H1 (cell line): ENCODE results near the gene TRIM47. TPM values are rescaled to one million over a fixed set of nuclear protein-coding genes. Genes with fewer than 3 reads are reported as not detected.

ENCODE experiments used
- BRCA1 ChIP-seq: IDR thresholded peaks from 2 replicates; pipeline ENCODE4 v1.6.1; 2012; ENCODE audit warnings: low read depth, low read length, improper control_type of control experiment
- CHD2 ChIP-seq: IDR thresholded peaks from 2 replicates; pipeline ENCODE4 v1.6.1; 2012; ENCODE audit warnings: low read length, improper control_type of control experiment
- EGR1 ChIP-seq: IDR thresholded peaks from 2 replicates; pipeline ENCODE4 v1.6.1; 2011; ENCODE audit warnings: low read depth, low read length, borderline replicate concordance
- JUND ChIP-seq: IDR thresholded peaks from 2 replicates; pipeline ENCODE4 v1.6.1; 2011; ENCODE audit warnings: mild to moderate bottlenecking, improper control_type of control experiment, low read length
- KDM4A ChIP-seq: IDR thresholded peaks from one replicate; pipeline ENCODE4 v1.7.1; 2012; ENCODE audit warnings: low read depth, mild to moderate bottlenecking, moderate library complexity, low read length, inconsistent platforms; ENCODE audit not compliant: severe bottlenecking
- NRF1 ChIP-seq: IDR thresholded peaks from 2 replicates; pipeline ENCODE4 v1.6.1; 2011; ENCODE audit warnings: mild to moderate bottlenecking, low read depth, low read length, improper control_type of control experiment
- PHF8 ChIP-seq: fragments of 200-600 bp; sonication (generic); conservative IDR thresholded peaks from 2 replicates; pipeline ENCODE4 v1.7.1; 2012; ENCODE audit warnings: low read depth, mild to moderate bottlenecking, inconsistent platforms, low read length, moderate library complexity
- SP2 ChIP-seq: IDR thresholded peaks from 2 replicates; pipeline ENCODE4 v1.6.1; 2012; ENCODE audit warnings: mild to moderate bottlenecking, low read length, inconsistent platforms
- SP4 ChIP-seq: IDR thresholded peaks from 2 replicates; pipeline ENCODE4 v1.6.1; 2012; ENCODE audit warnings: low read length, inconsistent platforms
- TCF12 ChIP-seq: IDR thresholded peaks from 2 replicates; pipeline ENCODE4 v1.6.1; 2011; ENCODE audit warnings: low read depth, mild to moderate bottlenecking, low read length
- polyA plus RNA-seq, 7 experiments: library from polyadenylated mRNA; depleted of rRNA in 3 of 7; stranded (reverse) in 5 of 7; unstranded in 2 of 7; fragments of >200 nt in 5 of 7; fragments of 200-250 nt in 2 of 7; gene quantifications; 1 replicate in 5 of 7; 2 replicates in 1 of 7; 4 replicates in 1 of 7; pipeline versions ENCODE4 v1.2.1 to v1.2.3, GENCODE V29; 2011 to 2013; ENCODE audit warnings: missing spikeins in 2 of 7, mixed read lengths in 2 of 7
- total RNA-seq: library from RNA; stranded (reverse); fragmentation: NEBNext Ultra II Directional; extraction: Animal tissue kit (Norgen Biotek cat#: 25700); gene quantifications from 2 replicates; pipeline ENCODE4 v1.2.1, GENCODE V29; 2021
- TF ChIP-seq, protein P1 (sequence below): fragments of 300-600 bp; sonication (generic); IDR thresholded peaks from 2 replicates; pipeline ENCODE4 v1.7.1; 2012; ENCODE audit warnings: low read length, moderate library complexity, mild to moderate bottlenecking, inconsistent platforms; ENCODE audit not compliant: insufficient replicate concordance

The TRIM47 gene
- total and polyA plus RNA-seq, 2 of the 8 experiments (the other 6 are each of a cell fraction or from before 2014, with no cell fraction given): 6.3 to 6.4 TPM

DNA sequence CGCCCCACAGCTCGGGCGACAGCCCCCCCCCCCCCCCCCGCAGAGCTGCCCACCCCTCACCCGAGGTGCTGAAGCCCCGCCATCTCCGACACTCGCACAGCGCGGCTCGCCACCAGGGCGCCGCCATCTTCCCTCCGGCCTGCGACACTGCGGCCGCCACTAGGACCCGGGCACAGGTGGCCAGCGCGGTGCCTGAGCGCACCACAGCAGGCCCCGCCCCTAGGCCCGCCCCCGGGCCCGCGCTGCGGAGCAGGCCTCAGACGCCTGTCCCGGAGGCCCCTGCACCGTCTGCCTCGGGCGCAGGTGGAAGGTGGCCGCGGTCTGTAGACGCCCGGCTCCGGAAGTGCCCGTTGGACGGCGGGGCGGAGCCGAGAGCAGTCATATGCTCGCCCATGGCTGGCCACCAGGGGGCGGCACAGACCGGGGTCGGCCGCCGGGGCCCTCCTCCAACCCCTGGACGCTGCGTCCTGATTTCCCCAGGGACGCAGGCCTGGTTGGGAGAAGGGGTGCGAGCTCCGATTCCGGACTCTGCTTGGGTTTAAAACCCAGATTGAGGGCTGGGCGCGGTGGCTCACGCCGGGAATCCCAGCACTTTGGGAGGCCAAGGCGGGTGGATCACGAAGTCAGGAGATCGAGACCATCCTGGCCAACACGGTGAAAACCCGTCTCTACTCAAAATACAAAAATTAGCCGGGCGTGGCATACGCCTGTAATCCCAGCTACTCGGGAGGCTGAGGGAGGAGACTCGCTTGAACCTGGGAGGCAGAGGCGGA lies 26.6 kb upstream of the TRIM47 start, which contains the start of gene MRPL38 (continued):
- TF ChIP-seq NRF1: no peak
- TF ChIP-seq CHD2: no peak
- no peak for TF ChIP-seq TCF12
- peak; percentile 12 for TF ChIP-seq PHF8
- TF ChIP-seq JUND: 0 out of 2 replicates have a peak, but pooled peaks have one; percentile 9
- TF ChIP-seq BRCA1: no peak
- no peak for TF ChIP-seq SP2
- peak; percentile 97 for TF ChIP-seq SP4
- TF ChIP-seq KDM4A: no peak
- TF ChIP-seq, protein P1, sequence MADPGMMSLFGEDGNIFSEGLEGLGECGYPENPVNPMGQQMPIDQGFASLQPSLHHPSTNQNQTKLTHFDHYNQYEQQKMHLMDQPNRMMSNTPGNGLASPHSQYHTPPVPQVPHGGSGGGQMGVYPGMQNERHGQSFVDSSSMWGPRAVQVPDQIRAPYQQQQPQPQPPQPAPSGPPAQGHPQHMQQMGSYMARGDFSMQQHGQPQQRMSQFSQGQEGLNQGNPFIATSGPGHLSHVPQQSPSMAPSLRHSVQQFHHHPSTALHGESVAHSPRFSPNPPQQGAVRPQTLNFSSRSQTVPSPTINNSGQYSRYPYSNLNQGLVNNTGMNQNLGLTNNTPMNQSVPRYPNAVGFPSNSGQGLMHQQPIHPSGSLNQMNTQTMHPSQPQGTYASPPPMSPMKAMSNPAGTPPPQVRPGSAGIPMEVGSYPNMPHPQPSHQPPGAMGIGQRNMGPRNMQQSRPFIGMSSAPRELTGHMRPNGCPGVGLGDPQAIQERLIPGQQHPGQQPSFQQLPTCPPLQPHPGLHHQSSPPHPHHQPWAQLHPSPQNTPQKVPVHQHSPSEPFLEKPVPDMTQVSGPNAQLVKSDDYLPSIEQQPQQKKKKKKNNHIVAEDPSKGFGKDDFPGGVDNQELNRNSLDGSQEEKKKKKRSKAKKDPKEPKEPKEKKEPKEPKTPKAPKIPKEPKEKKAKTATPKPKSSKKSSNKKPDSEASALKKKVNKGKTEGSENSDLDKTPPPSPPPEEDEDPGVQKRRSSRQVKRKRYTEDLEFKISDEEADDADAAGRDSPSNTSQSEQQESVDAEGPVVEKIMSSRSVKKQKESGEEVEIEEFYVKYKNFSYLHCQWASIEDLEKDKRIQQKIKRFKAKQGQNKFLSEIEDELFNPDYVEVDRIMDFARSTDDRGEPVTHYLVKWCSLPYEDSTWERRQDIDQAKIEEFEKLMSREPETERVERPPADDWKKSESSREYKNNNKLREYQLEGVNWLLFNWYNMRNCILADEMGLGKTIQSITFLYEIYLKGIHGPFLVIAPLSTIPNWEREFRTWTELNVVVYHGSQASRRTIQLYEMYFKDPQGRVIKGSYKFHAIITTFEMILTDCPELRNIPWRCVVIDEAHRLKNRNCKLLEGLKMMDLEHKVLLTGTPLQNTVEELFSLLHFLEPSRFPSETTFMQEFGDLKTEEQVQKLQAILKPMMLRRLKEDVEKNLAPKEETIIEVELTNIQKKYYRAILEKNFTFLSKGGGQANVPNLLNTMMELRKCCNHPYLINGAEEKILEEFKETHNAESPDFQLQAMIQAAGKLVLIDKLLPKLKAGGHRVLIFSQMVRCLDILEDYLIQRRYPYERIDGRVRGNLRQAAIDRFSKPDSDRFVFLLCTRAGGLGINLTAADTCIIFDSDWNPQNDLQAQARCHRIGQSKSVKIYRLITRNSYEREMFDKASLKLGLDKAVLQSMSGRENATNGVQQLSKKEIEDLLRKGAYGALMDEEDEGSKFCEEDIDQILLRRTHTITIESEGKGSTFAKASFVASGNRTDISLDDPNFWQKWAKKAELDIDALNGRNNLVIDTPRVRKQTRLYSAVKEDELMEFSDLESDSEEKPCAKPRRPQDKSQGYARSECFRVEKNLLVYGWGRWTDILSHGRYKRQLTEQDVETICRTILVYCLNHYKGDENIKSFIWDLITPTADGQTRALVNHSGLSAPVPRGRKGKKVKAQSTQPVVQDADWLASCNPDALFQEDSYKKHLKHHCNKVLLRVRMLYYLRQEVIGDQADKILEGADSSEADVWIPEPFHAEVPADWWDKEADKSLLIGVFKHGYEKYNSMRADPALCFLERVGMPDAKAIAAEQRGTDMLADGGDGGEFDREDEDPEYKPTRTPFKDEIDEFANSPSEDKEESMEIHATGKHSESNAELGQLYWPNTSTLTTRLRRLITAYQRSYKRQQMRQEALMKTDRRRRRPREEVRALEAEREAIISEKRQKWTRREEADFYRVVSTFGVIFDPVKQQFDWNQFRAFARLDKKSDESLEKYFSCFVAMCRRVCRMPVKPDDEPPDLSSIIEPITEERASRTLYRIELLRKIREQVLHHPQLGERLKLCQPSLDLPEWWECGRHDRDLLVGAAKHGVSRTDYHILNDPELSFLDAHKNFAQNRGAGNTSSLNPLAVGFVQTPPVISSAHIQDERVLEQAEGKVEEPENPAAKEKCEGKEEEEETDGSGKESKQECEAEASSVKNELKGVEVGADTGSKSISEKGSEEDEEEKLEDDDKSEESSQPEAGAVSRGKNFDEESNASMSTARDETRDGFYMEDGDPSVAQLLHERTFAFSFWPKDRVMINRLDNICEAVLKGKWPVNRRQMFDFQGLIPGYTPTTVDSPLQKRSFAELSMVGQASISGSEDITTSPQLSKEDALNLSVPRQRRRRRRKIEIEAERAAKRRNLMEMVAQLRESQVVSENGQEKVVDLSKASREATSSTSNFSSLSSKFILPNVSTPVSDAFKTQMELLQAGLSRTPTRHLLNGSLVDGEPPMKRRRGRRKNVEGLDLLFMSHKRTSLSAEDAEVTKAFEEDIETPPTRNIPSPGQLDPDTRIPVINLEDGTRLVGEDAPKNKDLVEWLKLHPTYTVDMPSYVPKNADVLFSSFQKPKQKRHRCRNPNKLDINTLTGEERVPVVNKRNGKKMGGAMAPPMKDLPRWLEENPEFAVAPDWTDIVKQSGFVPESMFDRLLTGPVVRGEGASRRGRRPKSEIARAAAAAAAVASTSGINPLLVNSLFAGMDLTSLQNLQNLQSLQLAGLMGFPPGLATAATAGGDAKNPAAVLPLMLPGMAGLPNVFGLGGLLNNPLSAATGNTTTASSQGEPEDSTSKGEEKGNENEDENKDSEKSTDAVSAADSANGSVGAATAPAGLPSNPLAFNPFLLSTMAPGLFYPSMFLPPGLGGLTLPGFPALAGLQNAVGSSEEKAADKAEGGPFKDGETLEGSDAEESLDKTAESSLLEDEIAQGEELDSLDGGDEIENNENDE: no peak
- TF ChIP-seq EGR1: peak; percentile 20; the same call in 1 of the 2 replicates
